Measurements from ENCODE around the gene ITGB2.

Gene ITGB2

GRCh38 chr21:44874497-44875315 lies 46.0 kb downstream of the ITGB2 start:
- peak overlapping the region; percentile 91 for H3K4me3 ChIP-seq (ENCODE audit: low read depth, low read length)
- no peak for DNase-seq (ENCODE audit: low read depth)
- TF ChIP-seq CTCF (IDR thresholded peaks at IDR 0.05; ENCODE audit: control insufficient read depth, extremely low read depth, insufficient read depth): no peak

GRCh38 chr21:44874240-44874496 lies 46.5 kb downstream of the ITGB2 start:
- peak overlapping the region; percentile 91 for H3K4me3 ChIP-seq (ENCODE audit: low read depth, low read length)
- no peak for DNase-seq (ENCODE audit: low read depth)
- TF ChIP-seq CTCF (IDR thresholded peaks at IDR 0.05; ENCODE audit: control insufficient read depth, extremely low read depth, insufficient read depth): no peak

GRCh38 chr21:44873356-44874239 lies 47.1 kb downstream of the ITGB2 start, which contains the start of gene PTTG1IP:
Gene PTTG1IP, minus strand, starts transcription at chr21:44873690. Its CDS starts 74 bp downstream, at chr21:44873616.
- no peak for TF ChIP-seq CTCF (IDR thresholded peaks at IDR 0.05; ENCODE audit: control insufficient read depth, extremely low read depth, insufficient read depth)
- DNase-seq (ENCODE audit: low read depth): peak; percentile 79
- peak within 1 kb of the TSS; percentile 91 for H3K4me3 ChIP-seq (ENCODE audit: low read depth, low read length)

- TF ChIP-seq CTCF (IDR thresholded peaks at IDR 0.05; ENCODE audit: control insufficient read depth, extremely low read depth, insufficient read depth): no peak
- no peak for DNase-seq (ENCODE audit: low read depth)
Observed at GRCh38 chr21:44872649-44873355, 47.9 kb downstream of the ITGB2 start.

GRCh38 chr21:44872323-44872648 lies 48.4 kb downstream of the ITGB2 start:
- H3K4me3 ChIP-seq (ENCODE audit: low read depth, low read length): peak overlapping the region; percentile 91
- no peak for DNase-seq (ENCODE audit: low read depth)
- TF ChIP-seq CTCF (IDR thresholded peaks at IDR 0.05; ENCODE audit: control insufficient read depth, extremely low read depth, insufficient read depth): peak; percentile 23; the same call in 1 of the 2 replicates

More at GRCh38 chr21:44872649-44873355, 47.9 kb downstream of the ITGB2 start:
- H3K4me3 ChIP-seq (ENCODE audit: low read depth, low read length): peak overlapping the region; percentile 91

GRCh38 chr21:44871576-44872269 lies 49.0 kb downstream of the ITGB2 start:
- TF ChIP-seq CTCF (IDR thresholded peaks at IDR 0.05; ENCODE audit: control insufficient read depth, extremely low read depth, insufficient read depth): no peak
- no peak for DNase-seq (ENCODE audit: low read depth)
- H3K4me3 ChIP-seq (ENCODE audit: low read depth, low read length): peak overlapping the region; percentile 91
